HL-60 (cell line): ENCODE data around the gene WBP1.

Experiments used
- CTCF ChIP-seq: IDR thresholded peaks from one replicate; pipeline ENCODE4 v1.5.1; 2011; ENCODE audit warnings: low read length, control low read depth, inconsistent platforms; ENCODE audit not compliant: insufficient read depth
- GABPA ChIP-seq: IDR thresholded peaks from 2 replicates; pipeline ENCODE4 v1.6.1; 2012; ENCODE audit warnings: low read depth
- POLR2AphosphoS5 ChIP-seq: IDR thresholded peaks from 2 replicates; pipeline ENCODE4 v1.6.1; 2012; ENCODE audit warnings: low read depth
- REST ChIP-seq: IDR thresholded peaks from 2 replicates; pipeline ENCODE4 v1.6.1; 2012; ENCODE audit warnings: low read depth; ENCODE audit not compliant: insufficient replicate concordance
- SPI1 ChIP-seq: IDR thresholded peaks from 2 replicates; pipeline ENCODE4 v1.6.1; 2012; ENCODE audit warnings: low read depth, mild to moderate bottlenecking, borderline replicate concordance

DNA sequence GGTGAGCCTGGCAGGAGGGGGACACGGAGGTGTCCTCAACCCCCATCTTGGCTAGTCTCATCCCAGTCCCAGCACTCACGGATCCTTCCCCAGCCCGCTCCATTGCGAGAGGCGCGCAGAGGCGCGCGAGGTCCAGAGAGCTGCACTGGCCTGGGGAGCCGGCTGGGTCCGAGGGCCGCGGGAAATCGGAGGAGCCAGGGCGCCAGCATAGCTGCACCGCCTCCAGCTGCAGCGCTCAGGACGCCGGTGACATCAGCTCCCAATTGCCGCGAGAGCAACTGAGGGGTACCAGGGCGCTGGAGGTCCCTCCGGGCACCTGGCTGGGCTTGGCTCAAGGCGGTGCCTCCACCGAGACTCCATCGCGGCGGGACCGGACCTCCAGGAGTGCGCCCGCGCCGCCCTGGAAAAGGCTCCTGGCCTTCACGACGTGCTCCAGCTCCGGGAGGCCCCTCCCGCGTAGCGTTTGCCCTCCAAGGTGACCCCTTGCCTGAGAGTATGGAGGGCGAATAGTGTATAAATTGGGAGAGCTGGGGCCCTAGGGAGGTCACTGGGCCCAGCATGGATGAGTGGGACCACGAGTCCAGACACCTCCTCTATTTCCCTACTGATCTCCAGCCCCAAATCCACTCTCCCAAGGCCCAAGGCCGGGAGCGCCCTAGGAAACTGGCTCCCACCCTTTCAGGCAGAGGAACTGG, 22.0 kb upstream of the WBP1 start:
- TF ChIP-seq GABPA (no peak), CTCF (no peak), REST (no peak), POLR2AphosphoS5 (no peak), SPI1 (no peak)
